GM19328 (cell line): ENCODE results near the gene NGLY1.

Source experiments
- ATAC-seq: cut with Tn5 transposase; IDR thresholded peaks from one replicate; pipeline ENCODE4 v1.9.1; 2021; ENCODE audit warnings: mild to moderate bottlenecking, moderate library complexity; ENCODE audit not compliant: unreplicated experiment

Gene NGLY1

GRCh38 chr3:25782938-25783660 is at the start of gene NGLY1:
NGLY1 (minus strand) TSS chr3:25783443; CDS start chr3:25783390, 53 bp downstream.
- ATAC-seq = peak; percentile 67

GRCh38 chr3:25831578-25831977 is 48.3 kb upstream of the NGLY1 start:
- no peak for ATAC-seq

GRCh38 chr3:25830373-25831280 is 47.4 kb upstream of the NGLY1 start:
- no peak for ATAC-seq

- ATAC-seq = no peak
These were observed 43.3 kb upstream of the NGLY1 start for GRCh38 chr3:25826510-25826909.

GRCh38 chr3:25823314-25823713 is 40.1 kb upstream of the NGLY1 start:
- ATAC-seq = no peak

GRCh38 chr3:25821746-25822573 is 38.7 kb upstream of the NGLY1 start:
- ATAC-seq = no peak

- no peak for ATAC-seq
These were observed 37.7 kb upstream of the NGLY1 start for GRCh38 chr3:25820816-25821486.

- no peak for ATAC-seq
These were observed 37.1 kb upstream of the NGLY1 start for GRCh38 chr3:25820366-25820765.

- ATAC-seq = no peak
These were observed 35.1 kb upstream of the NGLY1 start for GRCh38 chr3:25818335-25818734.

GRCh38 chr3:25817638-25818037 is 34.4 kb upstream of the NGLY1 start:
- no peak for ATAC-seq

- ATAC-seq = peak; percentile 45
These were observed 33.9 kb upstream of the NGLY1 start for GRCh38 chr3:25817107-25817506.

GRCh38 chr3:25812644-25813043 is 29.4 kb upstream of the NGLY1 start:
- no peak for ATAC-seq

GRCh38 chr3:25804676-25805075 is 21.4 kb upstream of the NGLY1 start:
- no peak for ATAC-seq

- no peak for ATAC-seq
These were observed 20.6 kb upstream of the NGLY1 start for GRCh38 chr3:25803833-25804232.

GRCh38 chr3:25801786-25802185 is 18.5 kb upstream of the NGLY1 start:
- no peak for ATAC-seq

- peak; percentile 96 for ATAC-seq
These were observed 6.6 kb upstream of the NGLY1 start, which contains the start of gene OXSM for GRCh38 chr3:25789596-25790556. OXSM (plus strand) TSS chr3:25790090; CDS start chr3:25791021, 931 bp downstream.

GRCh38 chr3:25789209-25789595 is 6.0 kb upstream of the NGLY1 start:
- ATAC-seq = no peak

GRCh38 chr3:25787689-25788088 is 4.4 kb upstream of the NGLY1 start:
- ATAC-seq = no peak

GRCh38 chr3:25785826-25786225 is 2.6 kb upstream of the NGLY1 start:
- no peak for ATAC-seq
